Common myeloid progenitor, CD34-positive (primary cell): ENCODE results near the gene MRPS18A.

Experiments
- CTCF ChIA-PET: fragments of 350-600 bp; sonication (Branson Sonifier 250); formaldehyde crosslinking; loops from one replicate; lab custom pipeline; 2021; ENCODE audit warnings: antibody characterized with exemption; lab: Charles Lee
- POLR2A ChIA-PET: fragments of 350-600 bp; sonication (Branson Sonifier 250); formaldehyde crosslinking; loops from one replicate; lab custom pipeline; 2021; ENCODE audit warnings: antibody characterized with exemption; lab: Charles Lee
- DNase-seq, 3 donors: peaks; one replicate each; pipeline versions ENCODE4 v3.0.0 to v3.0.0-alpha.2; 2013
- H3K27ac ChIP-seq, 2 experiments: 1 replicate in 1 of 2; 2 replicates in 1 of 2; pipeline ENCODE4 v1.7.0; 2013; ENCODE audit warnings: inconsistent platforms in 2 of 2, low read length in 2 of 2, mild to moderate bottlenecking in 2 of 2, low read depth in 1 of 2, moderate library complexity in 1 of 2; ENCODE audit not compliant: severe bottlenecking in 2 of 2, insufficient read depth in 1 of 2, poor library complexity in 1 of 2
- H3K27me3 ChIP-seq, 5 experiments: replicated peaks in 2 of 5; 1 replicate in 3 of 5; 2 replicates in 2 of 5; pipeline versions ENCODE4 v1.6.1 to v1.7.0; 2013; ENCODE audit warnings: low read length in 4 of 5, mild to moderate bottlenecking in 2 of 5, moderate library complexity in 2 of 5, inconsistent platforms in 1 of 5; ENCODE audit not compliant: insufficient read depth in 5 of 5, control insufficient read depth in 4 of 5
- H3K36me3 ChIP-seq, 4 experiments: 1 replicate in 2 of 4; 2 replicates in 2 of 4; pipeline versions ENCODE4 v1.6.1 to v1.7.0; 2013; ENCODE audit warnings: low read length in 3 of 4, control low read depth in 1 of 4, mild to moderate bottlenecking in 1 of 4; ENCODE audit not compliant: control insufficient read depth in 4 of 4, insufficient read depth in 4 of 4
- H3K4me1 ChIP-seq, 4 experiments: 1 replicate in 3 of 4; 2 replicates in 1 of 4; pipeline versions ENCODE4 v1.6.1 to v1.7.1; 2013; ENCODE audit warnings: low read length in 3 of 4, mild to moderate bottlenecking in 3 of 4, control low read depth in 1 of 4, inconsistent platforms in 1 of 4, moderate library complexity in 1 of 4; ENCODE audit not compliant: control insufficient read depth in 4 of 4, insufficient read depth in 4 of 4; ENCODE audit errors: control extremely low read depth in 1 of 4
- H3K4me3 ChIP-seq, 7 experiments: 1 replicate in 4 of 7; 2 replicates in 3 of 7; pipeline versions ENCODE4 v1.5.1 to v1.7.0; 2013; ENCODE audit warnings: mild to moderate bottlenecking in 7 of 7, low read length in 6 of 7, moderate library complexity in 6 of 7, inconsistent platforms in 2 of 7, low read depth in 2 of 7, control low read depth in 1 of 7; ENCODE audit not compliant: insufficient read depth in 4 of 7, control insufficient read depth in 1 of 7; ENCODE audit errors: extremely low read depth in 1 of 7
- H3K9me3 ChIP-seq, 5 experiments: 1 replicate in 4 of 5; 2 replicates in 1 of 5; pipeline versions ENCODE4 v1.6.1 to v1.7.1; 2013; ENCODE audit warnings: low read length in 4 of 5, mild to moderate bottlenecking in 2 of 5, inconsistent platforms in 1 of 5, low read depth in 1 of 5, moderate library complexity in 1 of 5; ENCODE audit not compliant: control insufficient read depth in 4 of 5, insufficient read depth in 2 of 5; ENCODE audit errors: control extremely low read depth in 1 of 5
- WGBS: methylation state at CpG from one replicate; pipeline ENCODE4 v1.1.5; 2013; ENCODE audit not compliant: insufficient coverage; 5-methylcytosine and 5-hydroxymethylcytosine counted together

Gene MRPS18A

DNA sequence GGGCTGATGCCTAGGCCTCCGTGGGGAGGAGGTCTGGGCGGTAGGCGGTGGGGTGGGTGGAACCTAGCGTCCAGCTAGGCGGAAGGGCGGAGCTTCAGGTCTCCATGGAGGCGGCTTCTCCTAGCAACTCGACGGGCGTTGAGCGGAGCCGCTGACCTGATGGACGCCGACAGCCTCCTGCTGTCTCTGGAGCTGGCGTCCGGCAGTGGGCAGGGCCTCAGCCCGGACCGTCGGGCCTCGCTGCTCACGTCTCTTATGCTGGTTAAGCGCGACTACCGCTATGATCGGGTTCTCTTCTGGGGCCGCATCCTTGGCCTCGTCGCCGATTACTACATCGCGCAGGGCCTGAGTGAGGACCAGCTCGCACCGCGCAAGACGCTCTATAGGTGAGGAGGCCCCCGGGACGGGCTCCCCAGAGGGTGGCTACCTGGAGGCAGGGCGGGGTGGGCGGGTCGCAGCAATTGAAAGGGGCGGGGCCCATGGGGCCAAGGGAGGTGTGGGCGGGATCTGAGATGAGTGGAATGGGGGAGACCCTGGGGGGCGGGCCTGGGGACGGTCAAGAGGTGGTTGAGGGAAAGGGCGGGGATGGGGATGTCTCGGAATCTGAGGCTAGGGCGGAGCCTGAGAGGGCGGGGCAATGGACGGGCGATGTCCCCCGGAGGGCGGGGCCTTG is 42.5 kb downstream of the MRPS18A start, which contains the start of gene RSPH9:
Gene RSPH9 (plus strand): TSS at position 97 of the 673 bp plus-strand sequence. CDS start 63 bp downstream, at position 160.
- peak in 2 of 3 donors; percentile 71 to 76 for DNase-seq
- H3K27ac ChIP-seq: no peak within 1 kb of the TSS
- CTCF ChIA-PET: interaction anchor here (1.0 to 3.5 kb wide), 4 partner anchors 15 to 45 kb away, joined by 3 to 21 read pairs (median 6); partner anchors contain the start of gene GTPBP2
- peak within 1 kb of the TSS in 6 of 7 experiments; percentile 32 to 87 (median 74) for H3K4me3 ChIP-seq
- peaks cover 0 to 18% (median 11%) of the 10 kb centered on the region in 4 experiments for H3K4me1 ChIP-seq
- POLR2A ChIA-PET: no interaction called here
- peaks cover 0 to 23% (median 11%) of the 10 kb centered on the region in 4 experiments for H3K36me3 ChIP-seq
- H3K9me3 ChIP-seq: no peaks in the 10 kb centered on the region
- 1% methylated on average over 45 of the region's 52 CpGs for WGBS
- no peaks in the 10 kb centered on the region for H3K27me3 ChIP-seq

DNA sequence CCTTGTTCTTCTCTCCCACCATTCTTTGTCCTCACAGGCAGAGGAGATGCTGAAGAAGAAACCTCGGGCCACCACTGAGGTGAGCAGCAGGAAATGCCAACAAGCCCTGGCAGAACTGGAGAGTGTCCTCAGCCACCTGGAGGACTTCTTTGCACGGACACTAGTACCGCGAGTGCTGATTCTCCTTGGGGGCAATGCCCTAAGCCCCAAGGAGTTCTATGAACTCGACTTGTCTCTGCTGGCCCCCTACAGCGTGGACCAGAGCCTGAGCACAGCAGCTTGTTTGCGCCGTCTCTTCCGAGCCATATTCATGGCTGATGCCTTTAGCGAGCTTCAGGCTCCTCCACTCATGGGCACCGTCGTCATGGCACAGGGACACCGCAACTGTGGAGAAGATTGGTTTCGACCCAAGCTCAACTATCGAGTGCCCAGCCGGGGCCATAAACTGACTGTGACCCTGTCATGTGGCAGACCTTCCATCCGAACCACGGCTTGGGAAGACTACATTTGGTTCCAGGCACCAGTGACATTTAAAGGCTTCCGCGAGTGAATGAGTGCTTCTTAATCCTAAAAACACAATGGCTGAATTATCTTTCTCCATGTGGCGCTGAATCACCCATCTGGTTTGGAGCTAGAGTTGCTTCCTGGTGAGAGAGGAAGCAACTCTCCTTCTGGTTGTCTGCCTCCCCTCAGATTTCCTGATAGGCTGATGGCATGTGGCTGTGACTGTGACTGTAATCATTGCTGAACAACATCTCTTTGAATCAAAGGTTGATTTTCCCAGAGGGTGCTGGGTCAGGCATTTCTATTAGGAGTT is 47.4 kb downstream of the MRPS18A start:
- WGBS: 93% methylated on average over 20 of the region's 21 CpGs
- Histone ChIP-seq H3K36me3 (peaks cover 0 to 35% (median 23%) of the 10 kb centered on the region in 4 experiments), H3K27ac (peak overlapping the region in 1 of 2 experiments; percentile 45), H3K27me3 (no peaks in the 10 kb centered on the region), H3K4me1 (peaks cover 8 to 38% (median 28%) of the 10 kb centered on the region in 4 experiments), H3K4me3 (no peak overlapping the region), H3K9me3 (no peaks in the 10 kb centered on the region)
- ChIA-PET CTCF (interaction anchor here (0.9 to 1.6 kb wide), 2 partner anchors 14 to 22 kb away, joined by 3 to 5 read pairs; no protein-coding TSS in a partner anchor), POLR2A (interaction anchor here (1.0 kb wide), 1 partner anchor 11 kb away, joined by 3 read pairs; no protein-coding TSS in a partner anchor)
- DNase-seq: peak in 2 of 3 donors; percentile 63 to 69

DNA sequence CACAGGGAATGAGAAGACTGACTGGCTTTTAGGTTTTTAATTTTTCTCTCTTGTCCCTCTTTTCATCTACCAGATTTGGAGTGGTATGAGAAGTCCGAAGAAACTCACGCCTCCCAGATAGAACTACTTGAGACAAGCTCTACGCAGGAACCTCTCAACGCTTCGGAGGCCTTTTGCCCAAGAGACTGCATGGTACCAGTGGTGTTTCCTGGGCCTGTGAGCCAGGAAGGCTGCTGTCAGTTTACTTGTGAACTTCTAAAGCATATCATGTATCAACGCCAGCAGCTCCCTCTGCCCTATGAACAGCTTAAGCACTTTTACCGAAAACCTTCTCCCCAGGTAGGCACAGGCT is 51.3 kb downstream of the MRPS18A start:
- Histone ChIP-seq H3K9me3 (no peaks in the 10 kb centered on the region), H3K27me3 (no peaks in the 10 kb centered on the region), H3K4me1 (peaks cover 9 to 39% (median 31%) of the 10 kb centered on the region in 4 experiments), H3K36me3 (peaks cover 0 to 24% (median 15%) of the 10 kb centered on the region in 4 experiments), H3K27ac (peak overlapping the region; percentile 85 to 92), H3K4me3 (peak overlapping the region; percentile 74 to 99 (median 91))
- WGBS: 29% methylated on average over 4 of the region's 7 CpGs
- DNase-seq: peak in 1 of 3 donors; percentile 9
- POLR2A ChIA-PET: interaction anchor here (0.9 kb wide), 1 partner anchor 11 kb away, joined by 3 read pairs; no protein-coding TSS in a partner anchor
- CTCF ChIA-PET: interaction anchor here (0.8 to 1.9 kb wide), 3 partner anchors 11 to 28 kb away, joined by 3 to 5 read pairs (median 4); no protein-coding TSS in a partner anchor

DNA sequence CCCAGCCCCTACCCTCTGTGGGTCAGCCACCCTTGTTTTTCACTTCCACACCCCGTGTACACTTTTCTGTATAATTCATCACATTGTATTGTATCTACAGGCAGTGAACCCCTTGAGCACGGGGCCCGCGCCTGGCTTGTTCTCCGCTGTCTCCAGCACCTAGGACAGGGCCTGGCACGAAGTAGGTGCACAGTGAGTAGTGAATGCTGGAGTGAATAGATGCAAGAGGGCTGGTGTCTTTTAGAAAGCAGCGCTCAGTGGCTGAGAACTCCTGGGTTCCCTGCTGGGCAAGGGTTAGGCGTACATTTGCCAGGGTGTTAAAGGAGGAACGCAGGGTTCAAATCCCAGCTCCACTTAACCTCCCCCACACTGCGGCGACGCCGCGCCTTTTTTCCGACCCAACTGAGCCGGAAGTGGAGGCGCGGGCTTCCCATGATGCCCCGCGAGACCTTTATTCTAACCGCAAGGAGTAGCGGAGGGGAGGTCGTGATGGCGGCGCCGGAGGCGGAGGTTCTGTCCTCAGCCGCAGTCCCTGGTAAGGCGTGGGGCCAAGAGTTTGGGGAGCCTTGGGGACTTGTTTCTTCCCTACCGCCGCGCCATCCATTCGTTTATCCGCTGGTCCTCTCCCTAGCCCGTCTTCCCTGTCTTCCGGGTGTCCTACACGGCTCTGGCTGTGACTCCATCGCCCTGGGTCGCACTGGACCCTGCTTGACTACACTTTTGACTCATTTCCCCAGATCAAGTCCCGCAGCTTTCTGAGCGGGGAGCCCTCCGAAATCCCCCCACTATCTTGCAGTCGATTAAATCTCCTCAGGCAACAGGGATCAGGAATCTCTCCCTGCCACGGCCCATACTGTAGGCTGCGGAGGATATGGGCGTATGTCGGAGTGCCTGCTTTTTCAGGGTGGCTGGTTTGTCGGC is 51.9 kb downstream of the MRPS18A start, which contains the start of gene MAD2L1BP:
Gene MAD2L1BP (plus strand): TSS at position 454 of the 921 bp plus-strand sequence. CDS start 36 bp downstream, at position 490.
- Histone ChIP-seq H3K9me3 (no peaks in the 10 kb centered on the region), H3K4me1 (peaks cover 9 to 43% (median 35%) of the 10 kb centered on the region in 4 experiments), H3K36me3 (peaks cover 0 to 19% (median 14%) of the 10 kb centered on the region in 4 experiments), H3K4me3 (peak within 1 kb of the TSS; percentile 74 to 99 (median 91)), H3K27ac (peak within 1 kb of the TSS; percentile 85 to 92), H3K27me3 (no peaks in the 10 kb centered on the region)
- WGBS: 5% methylated on average over 33 of the region's 48 CpGs
- POLR2A ChIA-PET: interaction anchor here (0.7 to 0.9 kb wide), 3 partner anchors 10 to 611 kb away, joined by 3 read pairs; partner anchors contain the start of gene HSP90AB1
- CTCF ChIA-PET: interaction anchor here (0.8 to 1.9 kb wide), 3 partner anchors 12 to 27 kb away, joined by 3 to 5 read pairs (median 4); no protein-coding TSS in a partner anchor
- DNase-seq: peak; percentile 78 to 90 (median 88)

DNA sequence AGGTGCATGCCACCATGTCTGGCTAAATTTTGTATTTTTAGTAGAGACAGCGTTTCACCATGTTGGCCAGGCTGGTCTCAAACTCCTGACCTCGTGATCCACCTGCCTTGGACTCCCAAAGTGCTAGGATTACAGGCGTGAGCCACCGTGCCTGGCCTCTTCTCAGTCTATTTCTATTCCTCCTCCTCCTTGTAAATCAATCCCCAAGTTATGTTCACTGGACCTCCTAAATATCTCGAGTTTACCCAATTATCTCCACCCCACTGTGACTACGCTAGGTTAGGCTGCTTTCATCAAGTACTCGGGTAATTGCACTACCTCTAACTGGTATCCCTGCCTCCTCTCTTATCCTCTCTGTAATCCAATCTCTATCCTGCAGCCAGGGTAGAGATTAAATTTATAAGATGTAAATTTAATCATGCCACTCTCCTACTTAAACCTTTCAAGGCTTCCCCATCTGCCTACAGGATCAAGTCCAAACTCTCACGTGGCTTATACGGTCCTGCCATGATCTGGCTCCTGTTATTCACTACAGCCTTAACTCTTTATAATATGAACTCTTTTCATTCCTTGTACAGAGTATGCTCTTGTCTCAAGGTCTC is 52.8 kb downstream of the MRPS18A start:
- ChIA-PET POLR2A (interaction anchor here (0.7 kb wide), 1 partner anchor 612 kb away, joined by 3 read pairs; the partner anchor contains the start of gene HSP90AB1), CTCF (no interaction called here)
- WGBS: 76% methylated on average over 7 of the region's 9 CpGs
- H3K4me3 ChIP-seq: peak overlapping the region in 3 of 7 experiments; percentile 87 to 97 (median 91)
- DNase-seq: no peak
- no peaks in the 10 kb centered on the region for H3K9me3 ChIP-seq
- no peaks in the 10 kb centered on the region for H3K27me3 ChIP-seq
- peak overlapping the region in 1 of 2 experiments; percentile 92 for H3K27ac ChIP-seq
- H3K4me1 ChIP-seq: peaks cover 9 to 41% (median 32%) of the 10 kb centered on the region in 4 experiments
- peaks cover 0 to 12% (median 8%) of the 10 kb centered on the region in 4 experiments for H3K36me3 ChIP-seq
